Measurements from ENCODE around the gene ITGA8. TPM values are rescaled to one million over a fixed set of nuclear protein-coding genes. Genes with fewer than 3 reads are reported as not detected.
"Not testable (repeated sequence)": the region's sequence is repeated elsewhere in the genome, so short reads cannot be mapped to it uniquely, and the experiment has no call there.

ITGA8 gene
- total and polyA plus RNA-seq, 8 donors, result 1.7 to 55.8 (median 22.0) TPM

GRCh38 chr10:15558136-15558535 lies 161.6 kb downstream of the ITGA8 start:
- intact Hi-C loops (cut with DNase I; ENCODE audit: low total_unique reads), result no loop called here
- Histone ChIP-seq H3K4me3 (no peak overlapping the region), H3K9me3 (peaks cover 0 to 7% (median 0%) of the 10 kb centered on the region in 4 donors), H3K27ac (no peak overlapping the region), H3K27me3 (no peaks in the 10 kb centered on the region), H3K36me3 (peaks cover 0 to 12% (median 0%) of the 10 kb centered on the region in 4 donors), H3K4me1 (no peaks in the 10 kb centered on the region)
- WGBS, 5 donors, result 54 to 59% (median 56%) methylated on average over 5 of the region's 5 CpGs
- DNase-seq, result no peak
- TF ChIP-seq POLR2AphosphoS5 (IDR thresholded peaks at IDR 0.05), result no peak
- TF ChIP-seq POLR2A (IDR thresholded peaks at IDR 0.05), result no peak
- no peak for TF ChIP-seq EP300 (IDR thresholded peaks at IDR 0.05)
- no peak for TF ChIP-seq CTCF (IDR thresholded peaks at IDR 0.05)

- WGBS, 5 donors, result 62 to 80% (median 67%) methylated on average over 3 of the region's 3 CpGs
Observed at GRCh38 chr10:15557168-15557567, 162.6 kb downstream of the ITGA8 start.

GRCh38 chr10:15550950-15551349 lies 168.8 kb downstream of the ITGA8 start:
- Histone ChIP-seq H3K9me3 (peaks cover 0 to 7% (median 0%) of the 10 kb centered on the region in 4 donors), H3K4me1 (no peaks in the 10 kb centered on the region), H3K27ac (no peak overlapping the region), H3K36me3 (peaks cover 0 to 3% (median 0%) of the 10 kb centered on the region in 4 donors), H3K4me3 (no peak overlapping the region), H3K27me3 (no peaks in the 10 kb centered on the region)
- DNase-seq, result no peak
- intact Hi-C loops (cut with DNase I; ENCODE audit: low total_unique reads), result no loop called here
- TF ChIP-seq POLR2AphosphoS5 (IDR thresholded peaks at IDR 0.05), result no peak
- TF ChIP-seq CTCF (IDR thresholded peaks at IDR 0.05), result no peak
- no peak for TF ChIP-seq EP300 (IDR thresholded peaks at IDR 0.05)
- TF ChIP-seq POLR2A (IDR thresholded peaks at IDR 0.05), result no peak
- 66 to 89% (median 84%) methylated on average over 3 of the region's 3 CpGs for WGBS, 5 donors

More at GRCh38 chr10:15557168-15557567, 162.6 kb downstream of the ITGA8 start:
- H3K9me3 ChIP-seq; H3K27me3 ChIP-seq; H3K4me1 ChIP-seq; H3K27ac ChIP-seq; H3K4me3 ChIP-seq; DNase-seq; intact Hi-C loops (cut with DNase I; ENCODE audit: low total_unique reads): not testable (repeated sequence)
- H3K36me3 ChIP-seq, result peaks cover 0 to 12% (median 0%) of the 10 kb centered on the region in 4 donors

GRCh38 chr10:15548331-15548730 lies 171.4 kb downstream of the ITGA8 start:
- Histone ChIP-seq H3K36me3 (peaks cover 0 to 4% (median 0%) of the 10 kb centered on the region in 4 donors), H3K4me3 (no peak overlapping the region), H3K27ac (no peak overlapping the region), H3K27me3 (no peaks in the 10 kb centered on the region), H3K9me3 (peaks cover 0 to 11% (median 0%) of the 10 kb centered on the region in 4 donors), H3K4me1 (no peaks in the 10 kb centered on the region)
- DNase-seq, result no peak
- no peak for TF ChIP-seq EP300 (IDR thresholded peaks at IDR 0.05)
- TF ChIP-seq POLR2AphosphoS5 (IDR thresholded peaks at IDR 0.05), result no peak
- no peak for TF ChIP-seq POLR2A (IDR thresholded peaks at IDR 0.05)
- no peak for TF ChIP-seq CTCF (IDR thresholded peaks at IDR 0.05)
- intact Hi-C loops (cut with DNase I; ENCODE audit: low total_unique reads), result no loop called here
- 24 to 64% (median 34%) methylated on average over 8 of the region's 8 CpGs for WGBS, 5 donors

GRCh38 chr10:15546606-15547005 lies 173.1 kb downstream of the ITGA8 start:
- H3K27ac ChIP-seq, result no peak overlapping the region
- peaks cover 0 to 11% (median 0%) of the 10 kb centered on the region in 4 donors for H3K9me3 ChIP-seq
- WGBS, 5 donors, result 81 to 88% (median 88%) methylated on average over 5 of the region's 5 CpGs
- TF ChIP-seq EP300 (IDR thresholded peaks at IDR 0.05) (no peak), POLR2A (IDR thresholded peaks at IDR 0.05) (no peak), POLR2AphosphoS5 (IDR thresholded peaks at IDR 0.05) (no peak), CTCF (IDR thresholded peaks at IDR 0.05) (no peak)
- H3K36me3 ChIP-seq, result peaks cover 0 to 4% (median 0%) of the 10 kb centered on the region in 4 donors
- no peak for DNase-seq
- no peak overlapping the region for H3K4me3 ChIP-seq
- H3K4me1 ChIP-seq, result no peaks in the 10 kb centered on the region
- intact Hi-C loops (cut with DNase I; ENCODE audit: low total_unique reads), result no loop called here
- no peaks in the 10 kb centered on the region for H3K27me3 ChIP-seq

Data from stomach (tissue), 9 donors.